DMS 273 (cell line): ENCODE measurements around the gene LYRM7.
"Not testable (repeated sequence)": the region's sequence is repeated elsewhere in the genome, so short reads cannot be mapped to it uniquely, and the experiment has no call there.

Experiments used
- DNase-seq: peaks from one replicate; lab custom pipeline; 2025; ENCODE audit not compliant: unreplicated experiment; lab: John Stamatoyannopoulos, UW

Gene LYRM7

DNA sequence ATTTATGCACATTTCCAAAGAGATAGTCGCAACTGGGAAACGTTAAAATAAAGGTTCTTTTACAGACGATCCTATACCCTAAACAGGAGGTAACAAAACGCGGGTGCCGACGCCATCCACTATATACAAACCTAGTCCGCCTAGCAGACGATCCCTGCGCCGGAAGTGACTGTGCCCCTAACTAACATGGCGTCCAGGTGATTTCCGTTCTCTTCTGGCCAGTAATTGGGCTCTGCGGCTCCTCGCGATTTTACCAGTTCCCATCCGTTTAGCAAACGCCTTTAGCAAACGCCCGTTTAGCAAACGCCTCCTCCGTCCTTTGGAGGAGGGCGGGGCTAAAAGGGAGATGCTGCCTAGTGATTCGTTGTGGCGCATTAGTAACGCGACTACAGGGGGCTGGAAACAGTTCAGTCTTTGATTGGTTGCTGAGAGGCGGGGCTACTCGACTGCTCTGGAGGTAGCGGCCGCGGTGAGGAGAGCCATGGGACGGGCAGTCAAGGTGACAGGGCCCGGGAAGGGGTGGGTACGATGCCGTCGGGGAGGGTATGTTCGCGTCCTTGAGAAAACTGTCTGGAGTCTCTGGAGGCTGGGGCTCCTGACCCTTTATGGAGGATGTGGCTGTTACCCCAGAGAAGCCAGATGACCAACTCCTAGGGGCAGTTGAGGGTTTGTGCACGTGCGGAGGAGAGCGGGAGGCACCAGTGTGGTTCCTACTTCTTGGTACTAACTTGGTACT lies at the start of gene LYRM7:
Gene LYRM7 (plus strand): TSS at position 405 of the 736 bp plus-strand sequence. CDS start 77 bp downstream, at position 482.
- peak; percentile 100 for DNase-seq

DNA sequence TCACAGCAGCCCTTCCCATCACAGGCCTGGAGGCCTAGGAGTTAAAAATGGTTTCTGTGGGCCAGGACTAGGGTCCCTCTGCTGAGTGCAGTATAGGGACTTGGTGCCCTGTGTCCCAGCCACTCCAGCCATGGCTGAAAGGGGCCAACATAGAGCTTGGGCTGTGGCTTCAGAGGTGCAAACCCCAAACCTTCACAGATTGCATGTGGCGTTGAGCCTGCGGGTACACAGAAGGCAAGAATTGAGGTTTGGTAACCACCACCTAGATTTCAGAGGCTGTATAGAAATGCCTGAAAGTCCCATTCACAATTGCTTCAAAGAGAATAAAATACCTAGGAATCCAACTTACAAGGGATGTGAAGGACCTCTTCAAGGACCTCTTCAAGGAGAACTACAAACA lies 43.5 kb upstream of the LYRM7 start:
- DNase-seq = not testable (repeated sequence)

- DNase-seq = no peak
Measured at GRCh38 chr5:131129306-131129705, 41.4 kb upstream of the LYRM7 start.

DNA sequence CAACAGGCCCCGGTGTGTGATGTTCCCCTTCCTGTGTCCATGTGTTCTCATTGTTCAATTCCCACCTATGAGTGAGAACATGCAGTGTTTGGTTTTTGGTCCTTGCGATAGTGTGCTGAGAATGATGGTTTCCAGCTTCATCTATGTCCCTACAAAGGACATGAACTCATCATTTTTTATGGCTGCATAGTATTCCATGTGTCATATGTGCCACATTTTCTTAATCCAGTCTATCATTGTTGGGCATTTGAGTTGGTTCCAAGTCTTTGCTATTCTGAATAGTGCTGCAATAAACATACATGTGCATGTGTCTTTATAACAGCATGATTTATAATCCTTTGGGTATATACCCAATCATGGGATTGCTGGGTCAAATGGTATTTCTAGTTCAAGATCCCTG lies 37.7 kb upstream of the LYRM7 start:
- DNase-seq = not testable (repeated sequence)

- not testable (repeated sequence) for DNase-seq
Measured at GRCh38 chr5:131138406-131138805, 32.3 kb upstream of the LYRM7 start.

DNA sequence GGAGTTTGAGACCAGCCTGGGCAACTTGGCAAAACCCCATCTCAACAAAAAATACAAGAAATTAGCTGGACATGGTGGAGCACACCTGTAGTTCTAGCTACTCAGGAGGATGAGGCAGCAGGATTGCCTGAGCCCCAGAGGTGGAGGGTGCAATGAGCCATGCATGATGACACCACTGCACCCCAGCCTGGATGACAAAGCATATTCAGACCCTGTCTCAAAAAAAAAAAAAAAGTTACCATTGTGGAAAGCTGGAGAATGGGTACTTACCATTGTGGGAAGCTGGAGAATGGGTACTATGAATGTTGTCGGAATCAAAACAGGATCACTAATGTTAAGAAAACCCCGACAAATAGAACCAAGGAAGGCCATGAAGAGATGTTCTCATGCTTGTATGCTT lies 31.4 kb upstream of the LYRM7 start:
- DNase-seq = no peak

- DNase-seq = no peak
Measured at GRCh38 chr5:131142970-131143617, 27.6 kb upstream of the LYRM7 start.

DNA sequence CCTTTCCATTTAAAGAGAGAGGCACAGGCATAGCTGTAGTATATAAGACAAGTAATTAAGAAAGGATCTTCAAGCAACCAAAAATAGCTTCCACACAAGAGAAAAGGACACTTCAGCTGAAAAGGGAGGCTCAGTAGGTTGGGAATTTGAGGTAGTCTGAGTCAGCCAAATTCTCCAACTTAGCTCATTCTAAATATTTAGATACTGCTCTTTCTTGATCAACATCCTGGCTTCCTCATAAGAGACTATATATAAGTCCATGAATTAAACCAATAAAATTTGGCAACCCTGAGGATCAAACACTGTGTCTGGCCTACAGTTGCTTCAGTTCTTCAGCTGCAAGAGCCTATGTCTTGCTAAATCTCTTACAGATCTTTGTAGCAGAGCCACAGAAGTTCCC lies 23.5 kb upstream of the LYRM7 start:
- DNase-seq = no peak

GRCh38 chr5:131148835-131149234 lies 21.9 kb upstream of the LYRM7 start:
- DNase-seq = no peak

DNA sequence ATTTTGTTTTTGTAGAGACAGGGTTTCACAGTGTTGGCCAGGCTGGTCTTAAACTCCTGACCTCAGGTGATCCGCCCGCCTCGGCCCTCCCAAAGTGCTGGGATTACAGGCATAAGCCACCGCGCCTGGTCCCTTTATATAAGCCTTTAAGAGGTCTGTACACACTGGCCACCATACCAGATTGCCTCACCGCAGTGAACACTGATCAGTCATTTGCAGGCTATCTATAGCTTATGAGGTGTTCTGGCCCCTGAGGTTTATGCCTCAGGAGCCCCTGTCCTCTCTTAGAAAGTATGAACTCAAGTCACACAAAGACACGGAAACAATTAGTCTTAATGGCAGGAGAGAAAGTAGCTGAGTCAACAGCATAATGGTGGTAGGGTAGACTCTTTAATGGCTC lies 20.3 kb upstream of the LYRM7 start:
- DNase-seq = no peak

- no peak for DNase-seq
Measured at GRCh38 chr5:131151216-131151615, 19.5 kb upstream of the LYRM7 start.

DNA sequence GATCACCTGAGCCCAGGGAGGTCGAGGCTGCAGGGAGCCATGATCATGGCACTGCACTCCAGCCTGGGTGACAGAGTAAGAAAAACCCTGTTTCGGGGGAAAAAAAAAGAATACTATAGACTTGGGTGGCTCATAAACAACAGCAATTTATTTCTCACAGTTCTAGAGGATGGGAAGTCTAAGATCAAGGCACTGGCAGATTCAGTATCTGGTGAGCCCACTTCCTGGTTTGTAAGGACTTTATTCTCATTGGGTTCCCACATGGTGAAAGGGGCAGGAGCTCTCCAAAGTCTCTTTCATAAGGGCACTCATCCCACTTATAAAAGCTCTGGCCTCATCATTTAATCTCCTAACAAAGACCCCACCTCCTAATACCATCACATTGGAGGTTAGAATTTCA lies 14.4 kb upstream of the LYRM7 start:
- DNase-seq = no peak

DNA sequence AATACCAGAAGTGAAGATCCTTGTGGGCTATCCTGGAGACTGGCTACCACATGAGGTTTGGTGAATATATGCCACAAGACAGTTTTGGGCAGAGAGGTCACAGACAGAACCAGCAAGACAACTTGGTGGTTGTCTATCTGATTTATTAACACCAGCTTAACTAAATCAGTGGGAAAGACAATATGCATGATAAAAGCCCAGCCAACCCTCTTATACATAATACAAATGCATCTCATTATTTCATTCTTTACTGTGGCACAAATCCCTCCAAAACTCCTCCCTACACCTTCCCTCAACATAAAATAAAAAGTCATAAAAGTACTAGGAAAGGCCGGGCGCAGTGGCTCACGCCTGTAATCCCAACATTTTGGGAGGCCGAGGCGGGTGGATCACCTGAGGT lies 13.8 kb upstream of the LYRM7 start:
- DNase-seq = no peak

DNA sequence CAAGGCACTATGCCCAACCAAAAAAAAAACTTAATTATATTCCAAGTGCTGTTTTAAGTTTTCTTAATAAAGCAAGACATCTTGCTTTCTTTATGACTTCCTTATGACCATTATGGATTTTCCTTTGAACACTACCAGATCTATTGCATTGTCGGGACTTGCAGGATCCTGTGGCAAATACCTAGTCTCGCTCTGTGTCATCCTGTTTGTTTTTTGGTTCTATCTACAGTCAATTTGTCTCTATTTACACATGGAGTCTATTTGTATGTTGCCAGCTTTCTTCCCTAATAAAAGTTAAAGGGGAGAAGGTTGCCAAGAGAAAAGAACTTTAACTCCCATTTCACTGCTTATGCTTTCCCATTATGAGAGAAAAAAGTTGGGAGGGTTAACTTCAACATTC lies 10.6 kb upstream of the LYRM7 start:
- DNase-seq = no peak

DNA sequence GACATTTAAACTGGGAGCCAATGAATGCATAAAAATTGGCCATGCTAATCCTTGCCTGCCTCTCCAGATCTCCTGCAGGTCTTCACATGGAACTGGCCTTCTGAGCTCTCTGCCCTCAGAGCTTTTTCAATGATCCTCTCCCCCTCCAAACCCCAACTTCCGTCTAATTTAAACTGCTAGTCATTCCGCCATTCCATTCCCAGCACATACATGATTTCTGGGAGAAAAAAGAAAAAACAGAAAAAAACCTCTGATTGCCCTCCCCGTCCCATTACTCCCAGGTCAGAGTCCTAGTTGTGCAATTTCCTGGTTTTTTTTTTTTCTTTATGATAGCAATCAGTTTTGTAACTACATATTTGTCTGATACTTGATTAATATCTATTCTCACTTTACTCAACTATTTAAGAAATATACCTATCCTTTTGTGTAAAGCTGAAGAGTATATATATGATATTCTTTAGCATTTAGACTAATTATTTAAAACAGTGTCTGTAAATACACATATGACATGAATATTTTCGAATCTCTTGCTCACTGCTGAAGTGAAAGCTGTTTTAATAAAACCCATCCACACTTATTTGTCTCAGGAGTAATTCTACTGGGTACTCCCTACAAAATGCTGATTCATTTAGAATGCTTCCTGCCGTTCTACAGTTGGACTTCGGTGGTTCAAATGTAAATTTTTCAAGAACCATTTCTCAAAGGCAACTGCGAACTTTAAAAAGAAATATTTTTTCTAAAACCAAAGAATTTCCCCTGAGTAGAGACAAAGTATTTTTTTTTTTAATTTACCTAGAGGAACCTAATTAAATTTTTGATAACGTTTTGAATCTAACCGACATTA lies 7.2 kb upstream of the LYRM7 start:
- DNase-seq = peak; percentile 37

- peak; percentile 89 for DNase-seq
Measured at GRCh38 chr5:131164191-131165118, 6.3 kb upstream of the LYRM7 start.

DNA sequence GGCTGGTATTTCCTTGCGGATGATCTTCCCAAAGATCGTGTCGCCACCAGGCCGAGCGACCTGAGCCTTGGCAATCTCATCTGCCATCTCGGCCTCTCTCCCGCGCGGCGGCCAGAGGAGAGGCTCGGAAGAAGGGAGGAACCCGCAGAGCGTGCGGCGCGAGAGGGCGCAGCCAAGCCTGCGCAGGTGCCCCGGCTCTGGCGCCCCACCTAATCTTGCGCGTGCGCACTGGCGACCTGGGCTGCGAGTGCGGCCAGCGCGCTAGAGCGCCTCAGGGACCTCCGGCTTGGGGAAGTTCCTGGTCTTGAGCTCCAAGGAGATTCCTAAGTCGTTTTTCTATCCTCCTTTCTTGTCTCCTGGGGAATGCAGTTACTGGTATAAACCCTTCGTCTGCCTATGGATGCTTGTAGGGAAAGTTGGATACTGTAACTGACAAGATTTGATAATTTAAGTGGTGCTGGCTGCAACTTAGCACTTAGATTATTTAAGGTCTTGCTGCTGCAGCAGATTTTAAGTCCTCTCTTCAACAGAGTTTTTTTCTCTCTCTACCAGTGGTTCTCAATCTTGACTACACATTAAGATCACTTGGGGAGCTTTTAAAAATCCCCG lies 5.5 kb upstream of the LYRM7 start, which contains the start of gene HINT1:
Gene HINT1 (minus strand): TSS at position 138 of the 609 bp plus-strand sequence. CDS start 51 bp downstream, at position 87.
- peak; percentile 97 for DNase-seq

DNA sequence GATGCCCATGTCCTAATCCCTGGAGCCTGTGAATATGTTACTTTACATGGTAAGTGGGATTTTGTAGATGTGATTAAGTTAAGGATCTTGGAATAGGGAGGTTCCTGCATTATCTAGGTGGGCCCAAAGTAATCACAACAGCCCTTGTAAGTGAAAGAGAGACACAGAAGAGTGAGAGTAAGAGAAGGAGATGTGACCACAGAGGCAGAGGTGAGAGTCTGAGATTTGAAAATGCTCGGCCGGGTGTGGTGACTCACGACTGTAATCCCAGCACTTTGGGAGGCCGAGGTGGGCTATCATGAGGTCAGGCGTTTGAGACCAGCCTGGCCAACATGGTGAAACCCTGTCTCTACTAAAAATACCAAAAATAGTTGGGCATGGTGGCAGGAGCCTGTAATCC lies 3.1 kb upstream of the LYRM7 start:
- DNase-seq = no peak

- DNase-seq = no peak
Measured at GRCh38 chr5:131169810-131170539, 769 bp upstream of the LYRM7 start.
